ENCODE measurements around the gene TINAGL1.

The TINAGL1 gene

DNA sequence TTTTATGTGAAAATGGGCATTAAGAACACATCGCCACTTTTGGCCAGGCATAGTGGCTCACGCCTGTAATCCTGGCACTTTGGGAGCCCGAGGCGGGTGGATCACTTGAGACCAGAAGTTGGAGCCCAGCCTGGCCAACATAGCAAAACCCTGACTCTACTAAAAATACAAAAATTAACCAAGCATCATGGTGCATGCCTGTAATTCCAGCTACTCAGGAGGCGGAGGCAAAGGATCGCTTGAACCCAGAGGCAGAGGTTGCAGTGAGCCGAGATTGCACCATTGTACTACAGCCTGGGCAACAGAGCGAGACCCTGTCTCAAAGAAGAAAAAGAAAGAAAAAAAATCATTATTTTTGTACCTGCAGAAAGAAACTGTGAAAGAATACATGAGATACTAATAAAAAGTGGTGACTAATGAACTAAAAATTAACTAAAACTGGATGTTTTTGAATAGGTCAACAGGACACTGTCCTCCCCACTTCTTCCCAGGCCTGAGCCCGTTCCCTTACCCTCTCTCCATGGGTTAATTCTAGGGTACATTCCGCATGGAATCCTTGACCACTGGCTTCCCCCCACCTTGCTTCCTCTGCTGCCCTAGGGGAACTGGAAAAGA is 8.3 kb upstream of the TINAGL1 start:
- no peak for DNase-seq (ENCODE audit: extremely low spot score, insufficient read length, low read depth)
- FAIRE-seq = no peak

DNA sequence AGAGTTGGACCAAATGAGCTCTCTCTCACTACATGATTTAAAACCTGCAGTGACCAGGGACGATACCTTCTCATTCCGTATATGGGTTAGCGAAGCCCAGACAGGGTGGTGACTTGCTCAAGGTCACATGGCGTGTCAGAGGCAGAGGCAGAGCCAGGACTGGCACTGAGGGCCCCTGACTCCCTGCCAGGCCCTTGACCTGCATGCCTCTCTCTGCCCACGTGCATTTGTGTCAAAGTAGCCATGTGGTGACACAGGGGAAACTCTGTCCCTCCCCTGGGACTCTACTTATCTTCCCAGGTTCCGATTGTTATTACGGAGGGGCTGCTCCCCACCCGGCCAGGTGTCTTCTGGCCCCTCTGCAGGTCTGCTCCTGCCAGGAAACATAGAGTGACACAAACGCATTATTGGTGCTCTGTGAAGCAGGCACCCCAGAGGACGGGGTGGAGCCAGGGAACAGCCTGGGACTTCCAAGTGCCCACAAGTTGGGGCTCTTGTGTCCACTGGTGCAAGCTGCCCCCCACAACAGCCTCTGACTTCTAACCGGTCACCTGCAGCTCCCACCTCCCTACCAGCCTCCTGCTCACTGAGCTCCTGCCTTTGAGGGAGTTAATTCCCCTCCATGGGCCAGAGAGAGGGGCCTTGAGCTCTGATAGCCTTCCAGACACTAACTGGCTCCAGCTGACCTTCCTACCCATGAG is 7.3 kb upstream of the TINAGL1 start:
- DNase-seq (ENCODE audit: extremely low spot score, insufficient read length, low read depth) (no peak), FAIRE-seq (no peak)

DNA sequence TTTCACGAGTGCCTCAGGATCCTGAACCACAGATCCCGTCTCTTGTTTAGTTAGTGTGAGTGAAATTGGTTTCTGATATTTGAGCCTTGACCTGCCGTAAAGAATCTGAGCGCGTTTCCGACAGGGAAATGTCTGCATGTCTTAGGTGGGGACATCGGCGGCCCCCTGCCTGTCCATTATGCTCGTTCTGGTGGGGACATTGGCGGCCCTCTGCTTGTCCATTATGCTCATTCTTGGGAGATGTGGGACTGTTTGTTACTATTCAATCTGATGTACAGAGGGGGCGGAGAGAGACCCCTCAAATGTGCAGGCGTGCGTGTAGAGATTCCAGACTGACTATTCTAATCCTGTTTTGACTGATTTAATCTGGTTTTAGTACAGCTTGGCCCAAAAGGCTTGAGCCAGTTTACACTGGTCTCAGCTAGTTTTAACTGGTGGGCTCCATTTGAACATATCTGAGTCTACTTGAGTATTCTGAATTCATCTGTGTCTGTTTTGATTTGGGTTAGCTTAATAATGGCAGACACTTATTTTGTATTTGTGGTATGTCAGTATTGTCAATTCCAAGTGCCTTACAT is 6.6 kb upstream of the TINAGL1 start:
- DNase-seq (ENCODE audit: extremely low spot score, insufficient read length, low read depth) = no peak
- FAIRE-seq = no peak

DNA sequence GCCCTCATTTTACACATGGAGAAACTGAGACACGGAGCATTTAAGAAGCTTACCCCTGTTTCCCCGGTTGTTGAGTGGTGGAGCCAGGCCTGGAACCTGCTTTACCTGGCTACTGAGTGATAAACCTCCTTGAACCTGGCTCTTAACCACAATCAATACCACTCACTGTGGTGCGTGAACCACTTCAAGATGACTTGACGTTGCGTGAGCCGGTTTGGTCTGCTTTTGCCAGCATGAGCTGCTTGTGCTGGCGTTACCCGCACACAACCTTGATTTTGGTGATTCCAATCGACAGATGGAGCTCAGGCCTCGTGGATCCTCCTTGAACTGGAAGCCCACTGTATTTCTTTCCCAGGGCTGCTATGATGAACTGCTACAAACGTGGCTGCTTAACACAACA is 6.1 kb upstream of the TINAGL1 start:
- FAIRE-seq (no peak), DNase-seq (ENCODE audit: extremely low spot score, insufficient read length, low read depth) (no peak)

DNA sequence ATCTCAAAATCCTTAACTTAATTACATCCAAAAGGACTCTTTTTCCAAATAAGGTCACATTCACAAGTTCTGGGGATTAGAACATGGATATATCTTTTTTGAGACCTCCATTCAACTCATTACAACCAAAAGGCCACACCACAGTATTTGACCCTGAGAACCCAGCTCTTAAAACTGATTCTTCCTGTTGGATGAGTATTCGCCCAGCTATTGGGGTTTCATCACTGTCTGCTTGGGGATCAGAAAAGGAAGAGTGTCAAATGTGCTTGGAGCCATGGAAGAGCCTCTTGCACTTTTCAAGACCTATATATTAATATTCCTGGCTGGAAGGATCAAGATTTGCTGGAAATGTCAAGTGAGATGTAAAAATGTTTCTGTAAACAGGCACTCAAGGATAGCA is 5.4 kb upstream of the TINAGL1 start:
- FAIRE-seq (no peak), DNase-seq (ENCODE audit: extremely low spot score, insufficient read length, low read depth) (no peak)

DNA sequence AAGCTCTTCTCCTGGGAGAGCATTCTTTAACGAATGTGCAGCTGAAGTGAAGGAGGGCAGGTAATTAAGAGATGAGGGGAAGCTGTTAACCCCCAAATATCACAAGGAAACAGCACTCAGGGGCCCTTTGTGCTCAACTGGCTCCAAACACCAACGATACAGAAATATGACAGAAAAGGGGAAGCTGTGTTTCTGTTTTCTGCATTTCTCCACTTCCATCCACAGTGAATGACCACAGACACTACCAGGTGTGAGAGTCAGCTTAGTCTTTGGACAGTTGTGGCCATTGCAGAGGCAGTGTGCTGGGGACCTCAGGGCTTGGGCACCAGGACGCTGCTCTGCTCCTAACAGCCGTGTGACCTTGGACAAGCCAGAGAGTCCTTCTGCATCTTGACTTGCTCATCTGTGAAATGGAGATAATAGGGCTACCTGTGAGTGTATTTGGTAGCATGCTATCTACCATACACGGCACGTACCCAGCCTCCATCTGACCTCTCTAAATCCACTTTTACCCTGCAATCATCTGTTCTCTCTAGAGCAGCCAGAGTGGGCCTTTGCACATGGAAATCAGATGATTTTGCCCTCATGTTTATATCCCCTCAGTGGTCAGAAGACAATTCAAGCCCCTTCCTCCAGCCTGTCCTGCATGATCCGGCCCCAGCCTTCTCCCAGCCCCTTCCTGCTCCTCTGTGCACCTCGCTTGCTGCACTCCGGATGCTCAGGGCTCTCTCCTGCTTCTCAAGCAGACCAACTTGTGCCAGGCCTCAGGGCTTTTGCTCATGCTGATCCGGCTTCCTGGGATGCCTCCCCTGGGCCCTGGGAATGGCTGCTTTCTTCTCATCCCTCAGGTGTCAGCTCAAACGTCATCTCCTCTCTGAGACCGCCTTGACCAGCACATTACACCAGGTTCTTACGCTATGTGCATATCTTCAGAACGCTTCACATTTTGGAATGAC is 4.7 kb upstream of the TINAGL1 start:
- FAIRE-seq (no peak), DNase-seq (ENCODE audit: extremely low spot score, insufficient read length, low read depth) (no peak)

DNA sequence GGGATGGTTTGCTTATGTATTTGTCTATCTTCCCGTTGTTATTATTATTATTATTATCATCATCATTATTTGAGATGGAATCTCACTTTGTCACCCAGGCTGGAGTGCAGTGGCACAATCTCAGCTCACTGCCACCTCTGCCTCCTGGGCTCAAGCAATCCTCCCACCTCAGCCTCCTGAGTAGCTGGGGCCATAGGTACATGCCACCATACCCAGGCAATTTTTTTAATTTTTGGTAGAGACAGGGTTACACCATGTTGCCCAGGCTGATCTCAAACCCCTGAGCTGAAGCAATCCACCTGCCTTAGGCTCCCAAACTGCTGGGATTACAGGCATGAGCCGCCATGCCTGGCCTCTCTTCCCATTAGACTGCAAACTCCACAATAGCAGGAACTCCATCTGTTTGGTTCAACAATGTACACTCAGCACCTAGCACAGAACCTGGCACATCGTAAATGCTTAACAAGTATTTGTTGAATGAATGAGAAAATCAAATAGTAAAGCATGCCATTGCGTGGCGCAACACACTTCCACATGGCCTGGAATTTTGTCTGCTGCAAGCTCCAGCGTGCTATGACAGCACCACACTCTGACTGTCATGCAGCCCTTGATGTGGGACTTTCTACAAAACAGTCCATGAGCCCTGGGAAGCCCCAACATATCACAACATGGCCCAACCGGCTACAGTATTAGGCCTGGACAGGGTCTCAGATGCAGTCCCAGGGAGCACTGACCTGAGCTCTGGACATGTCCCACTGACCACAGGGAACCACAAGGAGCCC is 3.8 kb upstream of the TINAGL1 start:
- FAIRE-seq (no peak), DNase-seq (ENCODE audit: extremely low spot score, insufficient read length, low read depth) (no peak)

DNA sequence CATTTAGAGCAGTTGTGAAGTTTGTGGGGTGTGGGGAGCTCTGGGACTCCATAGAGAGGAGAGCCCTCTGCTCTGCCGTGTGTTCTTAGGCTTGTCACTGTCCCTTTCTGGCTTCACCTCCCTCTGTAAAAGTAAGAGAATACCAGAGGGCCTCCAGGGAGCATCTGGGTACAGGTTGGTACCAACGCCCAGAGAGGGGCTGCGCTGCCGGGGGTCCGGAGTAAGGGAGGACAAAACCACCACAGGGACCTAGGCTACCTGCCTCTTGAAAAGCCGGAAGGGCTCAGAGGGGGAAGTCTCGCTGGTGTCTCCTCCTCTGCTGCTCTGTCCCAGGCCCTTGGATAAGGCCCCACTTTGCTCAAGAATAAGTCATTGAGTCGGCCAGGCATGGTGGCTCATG is 3.1 kb upstream of the TINAGL1 start:
- FAIRE-seq = no peak
- no peak for DNase-seq (ENCODE audit: extremely low spot score, insufficient read length, low read depth)

DNA sequence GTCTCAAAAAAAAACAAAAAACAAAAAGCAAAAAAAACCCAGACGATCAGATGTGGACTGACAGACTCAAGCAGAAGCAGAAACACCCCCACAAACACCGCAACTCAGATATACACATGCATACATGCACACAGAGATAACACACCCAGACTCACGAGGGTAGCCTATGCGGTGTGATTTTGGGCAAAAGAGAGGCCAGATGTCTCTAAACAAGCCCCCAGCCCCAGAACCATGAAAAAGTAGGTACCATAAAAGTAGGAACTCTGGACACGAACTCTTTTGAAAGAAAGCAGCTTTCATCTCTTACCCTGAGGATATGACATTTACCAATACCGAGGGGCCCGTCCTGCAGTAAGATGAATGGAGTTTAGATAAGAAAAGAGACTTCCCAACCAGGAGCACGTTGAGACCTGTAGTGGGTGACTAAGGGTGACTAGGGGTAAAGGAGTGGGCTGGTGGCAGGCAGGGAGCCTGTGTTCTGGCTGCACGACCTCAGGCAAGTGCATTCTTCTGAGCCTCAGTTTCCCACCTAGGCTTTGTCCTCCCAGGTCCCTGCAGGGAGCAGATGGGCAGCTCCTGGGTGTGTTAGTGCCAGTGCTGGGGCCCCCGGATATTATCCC is 1.5 kb upstream of the TINAGL1 start:
- FAIRE-seq (no peak), DNase-seq (ENCODE audit: extremely low spot score, insufficient read length, low read depth) (no peak)

DNA sequence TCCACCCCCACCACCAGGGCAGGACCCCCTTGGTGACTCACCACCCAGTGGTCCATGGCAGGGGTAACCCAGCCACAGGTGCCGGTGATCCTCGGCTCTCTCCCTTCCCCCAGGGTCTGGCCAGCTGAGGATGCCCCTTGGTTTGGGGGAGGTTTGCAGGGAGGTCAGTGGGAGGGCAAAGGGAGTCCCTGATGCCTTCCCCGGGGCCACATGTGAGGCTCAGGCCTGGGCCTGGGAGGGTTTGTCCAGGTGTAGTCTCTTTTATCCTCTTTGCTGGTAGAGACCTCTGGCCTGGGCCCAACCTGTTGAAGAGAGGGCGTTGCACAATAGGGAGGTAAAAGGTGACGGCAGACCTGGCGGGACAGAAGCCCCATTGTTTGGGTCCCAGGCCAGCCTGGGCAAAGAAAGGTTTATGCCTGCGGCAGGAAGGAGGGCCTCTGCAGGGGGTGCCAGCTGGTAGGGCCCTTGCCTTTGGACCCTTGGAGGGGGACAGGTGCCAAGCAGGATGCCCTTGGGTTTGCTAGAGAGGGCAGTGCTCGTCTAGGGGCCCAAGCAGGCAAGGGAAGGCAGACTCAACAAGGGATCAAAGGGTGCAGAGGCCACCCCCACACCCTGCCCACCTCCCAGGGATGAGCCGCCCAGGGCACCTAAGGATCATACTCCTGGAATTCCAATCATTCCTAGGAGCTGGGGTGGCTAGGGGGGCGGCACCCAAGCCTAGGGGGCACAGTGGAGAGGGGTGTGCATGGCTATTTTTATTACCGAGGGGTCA is 760 bp upstream of the TINAGL1 start:
- FAIRE-seq = no peak
- DNase-seq (ENCODE audit: extremely low spot score, insufficient read length, low read depth) = no peak

DNA sequence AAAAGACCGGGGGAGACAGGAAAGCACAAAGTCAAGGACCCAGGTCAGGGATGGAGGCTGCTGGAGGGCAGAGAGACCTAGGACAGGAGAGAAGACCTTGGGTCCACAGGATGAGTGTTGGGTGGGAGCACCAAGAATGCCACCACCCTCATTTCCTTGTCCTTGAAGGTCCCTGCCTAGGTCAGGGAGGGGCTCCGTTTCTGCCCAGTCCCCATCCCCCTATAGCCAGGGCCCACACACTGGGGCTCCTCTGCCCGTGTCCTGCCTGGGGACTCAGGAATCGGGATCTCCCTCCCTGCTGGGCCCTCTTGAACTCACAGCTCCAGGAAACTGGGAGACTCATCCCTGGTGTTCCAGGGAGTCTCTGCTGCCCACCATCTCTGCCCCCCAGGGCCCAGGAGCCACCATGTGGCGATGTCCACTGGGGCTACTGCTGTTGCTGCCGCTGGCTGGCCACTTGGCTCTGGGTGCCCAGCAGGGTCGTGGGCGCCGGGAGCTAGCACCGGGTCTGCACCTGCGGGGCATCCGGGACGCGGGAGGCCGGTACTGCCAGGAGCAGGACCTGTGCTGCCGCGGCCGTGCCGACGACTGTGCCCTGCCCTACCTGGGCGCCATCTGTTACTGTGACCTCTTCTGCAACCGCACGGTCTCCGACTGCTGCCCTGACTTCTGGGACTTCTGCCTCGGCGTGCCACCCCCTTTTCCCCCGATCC is 584 bp downstream of the TINAGL1 start:
- no peak for DNase-seq (ENCODE audit: extremely low spot score, insufficient read length, low read depth)
- FAIRE-seq = no peak

DNA sequence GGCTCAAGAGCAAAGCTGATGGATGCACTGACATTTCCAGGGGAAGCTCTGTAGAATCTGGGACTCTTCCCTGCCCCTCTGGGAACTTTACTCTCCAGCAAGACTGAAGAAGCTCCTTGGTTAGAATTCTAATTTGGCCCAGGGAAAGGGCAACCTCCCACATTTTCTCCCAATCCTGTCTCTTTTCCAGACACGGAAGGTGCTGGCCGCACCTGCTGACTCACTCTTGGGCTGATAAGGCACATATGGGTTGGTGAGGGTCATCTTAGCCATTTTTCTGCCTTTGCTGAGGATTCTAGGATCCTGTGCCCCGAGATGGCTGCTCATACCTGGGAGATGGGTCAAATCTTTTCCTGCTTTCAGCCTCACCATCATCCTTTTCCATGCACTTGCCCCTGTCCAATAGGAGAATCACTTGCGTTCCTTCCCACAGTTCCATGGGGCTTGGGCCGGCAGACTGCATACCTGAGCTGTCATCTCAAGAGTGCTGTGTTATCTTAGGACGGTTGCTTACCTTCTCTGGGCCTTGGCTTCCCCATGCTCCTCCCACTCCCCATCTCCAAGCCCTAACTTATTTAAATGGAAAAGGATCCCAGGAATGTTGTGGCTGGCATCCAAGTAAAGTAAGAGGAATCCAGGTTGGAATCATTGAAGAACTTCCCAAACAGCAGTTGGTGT is 1.3 kb downstream of the TINAGL1 start:
- FAIRE-seq (no peak), DNase-seq (ENCODE audit: extremely low spot score, insufficient read length, low read depth) (no peak)

DNA sequence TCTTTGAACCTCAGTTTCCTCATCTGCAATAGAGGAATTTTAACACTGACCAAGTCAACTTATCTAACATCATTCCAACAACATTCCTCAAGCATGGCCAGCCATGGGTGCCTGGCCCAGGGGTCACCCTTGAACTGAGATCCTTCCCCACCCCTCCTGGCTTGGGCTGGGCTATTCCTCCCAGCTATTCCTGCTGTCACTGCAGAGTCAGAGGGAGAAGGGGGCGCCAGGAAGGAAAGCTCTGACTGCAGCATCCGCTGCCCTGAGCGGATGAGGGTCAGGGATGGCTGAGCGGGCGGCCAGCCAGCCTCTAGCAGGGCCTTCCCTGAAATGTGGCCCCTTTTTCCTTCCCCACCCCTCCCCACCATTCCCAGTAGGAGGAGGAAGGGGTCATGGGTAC is 3.1 kb downstream of the TINAGL1 start:
- DNase-seq (ENCODE audit: extremely low spot score, insufficient read length, low read depth) = no peak
- FAIRE-seq = no peak

DNA sequence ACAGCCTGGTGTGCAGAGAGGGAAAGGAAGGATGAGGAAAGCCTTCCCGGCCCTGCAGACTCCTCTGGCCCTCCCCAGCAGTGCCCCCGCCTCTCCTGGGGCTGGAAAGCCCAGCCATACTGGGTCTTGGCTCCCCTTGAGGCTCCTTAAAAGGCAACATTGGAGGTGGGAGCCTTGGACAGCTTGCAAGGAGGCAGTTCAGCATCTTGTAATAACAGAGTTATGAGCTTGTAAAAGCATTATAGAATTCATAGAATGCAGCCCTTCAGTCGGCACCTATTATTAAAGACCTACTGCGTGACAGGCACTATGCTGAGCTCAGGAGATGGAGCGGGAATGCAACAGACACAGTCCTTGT is 4.2 kb downstream of the TINAGL1 start:
- FAIRE-seq (no peak), DNase-seq (ENCODE audit: extremely low spot score, insufficient read length, low read depth) (no peak)

DNA sequence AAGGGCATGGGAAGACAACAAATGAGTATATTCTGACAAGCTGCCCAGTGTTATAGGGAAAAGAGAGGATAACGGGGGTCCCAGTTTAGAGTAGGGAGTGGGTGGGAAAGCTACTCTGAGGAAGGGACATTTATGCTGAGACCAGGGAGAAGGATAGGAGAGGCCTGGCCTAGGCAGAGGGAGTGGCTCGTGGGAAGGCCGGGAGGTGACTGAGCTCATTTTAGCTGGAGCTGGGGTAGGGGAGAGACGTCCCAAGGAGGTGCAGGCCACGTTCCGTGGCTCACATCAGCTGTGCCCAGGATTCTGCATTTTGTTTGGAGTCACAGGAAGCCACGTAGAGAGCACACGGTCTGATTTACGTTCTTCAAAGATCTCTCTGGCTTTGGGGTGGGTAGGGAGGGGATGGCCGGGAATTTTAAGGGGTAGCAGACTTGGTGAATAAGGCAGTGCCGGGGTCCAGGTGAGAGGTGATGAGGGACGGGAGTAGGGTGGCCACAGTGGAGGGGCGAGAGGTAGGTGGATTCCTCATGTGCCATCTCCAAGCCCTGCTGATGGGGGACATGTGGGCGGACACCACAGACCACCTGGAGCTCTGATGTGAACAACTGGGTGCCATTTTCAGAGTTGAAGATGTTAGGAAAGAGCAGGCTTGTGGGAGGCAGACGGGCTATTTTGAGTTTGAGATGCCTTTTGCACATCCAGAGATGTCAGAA is 4.7 kb downstream of the TINAGL1 start:
- DNase-seq (ENCODE audit: extremely low spot score, insufficient read length, low read depth) (no peak), FAIRE-seq (no peak)

DNA sequence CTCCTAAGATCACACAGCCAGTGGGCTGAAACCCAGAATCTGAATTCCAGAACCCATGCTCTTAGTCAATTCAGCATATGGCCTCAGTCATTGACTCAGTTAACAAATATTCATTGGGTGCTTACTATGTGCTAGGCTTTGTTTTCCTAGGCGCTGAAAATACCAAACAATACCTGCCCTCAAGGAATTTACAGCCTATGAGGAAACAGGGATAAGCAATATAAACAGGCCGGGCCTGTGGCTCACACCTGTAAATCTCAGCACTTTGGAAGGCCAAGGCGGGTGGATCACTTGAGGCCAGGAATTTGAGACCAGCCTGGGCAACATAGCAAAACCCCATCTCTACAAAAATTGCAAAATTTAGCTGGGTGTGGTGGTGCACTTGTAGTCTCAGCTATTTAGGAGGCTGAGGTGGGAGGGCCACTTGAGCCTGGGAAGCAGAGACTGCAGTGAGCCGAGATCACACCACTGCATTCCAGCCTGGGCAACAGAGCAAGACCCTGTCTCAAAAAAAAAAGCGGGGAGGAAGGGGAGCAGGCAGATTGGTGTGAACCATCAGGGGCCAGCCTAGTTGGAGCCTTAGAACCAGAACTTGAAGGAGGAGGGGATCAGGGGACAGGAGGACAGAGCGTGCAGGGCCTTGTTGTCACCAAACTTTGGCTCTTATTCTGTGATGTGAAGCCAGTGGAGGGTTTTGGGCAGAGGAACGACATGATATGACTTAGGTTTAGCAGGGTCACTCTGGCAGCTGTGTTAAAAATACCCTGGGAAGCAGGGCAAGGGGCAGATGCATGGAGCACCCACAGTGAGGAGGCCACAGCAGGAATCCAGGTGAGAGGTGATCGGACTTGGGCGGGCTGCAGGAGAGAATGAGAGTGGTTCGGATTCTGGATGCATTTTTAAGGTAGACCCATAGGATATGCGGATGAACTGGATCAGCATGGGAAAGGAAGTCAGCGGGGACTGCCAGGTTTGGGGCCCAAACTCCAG is 5.8 kb downstream of the TINAGL1 start:
- FAIRE-seq (no peak), DNase-seq (ENCODE audit: extremely low spot score, insufficient read length, low read depth) (no peak)
